NCI-H510A (cell line): ENCODE data around the gene CKAP2L.

Experiments
- DNase-seq: peaks from one replicate; lab custom pipeline; 2025; lab: John Stamatoyannopoulos, UW

CKAP2L gene

DNA sequence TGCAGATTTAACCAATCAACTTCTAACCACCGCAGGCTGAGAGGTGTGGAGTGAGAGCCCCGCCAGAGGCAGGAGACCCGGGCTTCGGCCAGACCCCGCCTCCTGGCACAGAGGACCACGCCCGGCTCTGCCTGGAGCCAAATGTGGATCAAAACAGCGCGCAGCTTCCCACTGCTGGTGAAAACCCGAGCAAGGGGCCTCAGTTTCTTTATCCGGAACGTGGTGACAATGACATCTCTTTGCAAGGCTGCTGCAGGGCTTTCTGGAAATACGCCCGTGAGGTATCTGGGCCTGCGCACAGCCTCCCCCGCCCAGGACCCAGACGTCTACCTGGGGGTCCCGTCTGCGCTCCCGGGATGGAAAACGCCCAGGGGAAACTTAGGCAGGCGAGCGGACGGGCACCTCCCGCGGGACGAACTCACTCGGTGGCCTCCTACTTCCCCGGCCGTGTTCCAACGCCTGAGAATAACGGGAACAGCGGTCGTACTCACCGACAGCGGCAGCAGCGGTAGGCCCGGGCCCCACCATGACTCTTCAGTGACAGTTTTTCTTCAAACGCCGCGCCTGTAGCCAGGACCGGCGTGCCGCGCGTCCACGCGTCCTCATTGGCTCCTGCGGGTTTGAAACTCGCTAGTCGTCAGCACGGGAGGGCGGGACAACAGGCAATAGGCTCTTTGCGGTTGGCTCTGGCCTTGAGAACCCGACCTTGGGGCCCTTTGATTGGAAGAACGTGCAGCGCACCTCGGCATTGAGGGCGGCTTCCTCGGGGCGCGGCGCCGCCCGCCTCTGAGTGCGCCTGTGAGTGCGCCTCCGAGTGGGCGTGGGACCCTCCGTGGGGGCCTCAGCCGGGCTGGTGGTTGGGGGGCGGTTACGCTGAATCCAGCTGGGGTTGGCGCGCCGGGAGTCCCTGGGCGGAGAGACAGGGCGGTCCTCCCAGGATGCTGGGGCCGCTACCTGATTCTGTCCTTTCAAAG, at the start of gene CKAP2L:
CKAP2L (minus strand) TSS at position 539 of the 974 bp plus-strand sequence; CDS start at position 528, 11 bp downstream.
- peak; percentile 97 for DNase-seq

- no peak for DNase-seq
These were observed 49.0 kb upstream of the CKAP2L start for GRCh38 chr2:112813280-112813966.

DNA sequence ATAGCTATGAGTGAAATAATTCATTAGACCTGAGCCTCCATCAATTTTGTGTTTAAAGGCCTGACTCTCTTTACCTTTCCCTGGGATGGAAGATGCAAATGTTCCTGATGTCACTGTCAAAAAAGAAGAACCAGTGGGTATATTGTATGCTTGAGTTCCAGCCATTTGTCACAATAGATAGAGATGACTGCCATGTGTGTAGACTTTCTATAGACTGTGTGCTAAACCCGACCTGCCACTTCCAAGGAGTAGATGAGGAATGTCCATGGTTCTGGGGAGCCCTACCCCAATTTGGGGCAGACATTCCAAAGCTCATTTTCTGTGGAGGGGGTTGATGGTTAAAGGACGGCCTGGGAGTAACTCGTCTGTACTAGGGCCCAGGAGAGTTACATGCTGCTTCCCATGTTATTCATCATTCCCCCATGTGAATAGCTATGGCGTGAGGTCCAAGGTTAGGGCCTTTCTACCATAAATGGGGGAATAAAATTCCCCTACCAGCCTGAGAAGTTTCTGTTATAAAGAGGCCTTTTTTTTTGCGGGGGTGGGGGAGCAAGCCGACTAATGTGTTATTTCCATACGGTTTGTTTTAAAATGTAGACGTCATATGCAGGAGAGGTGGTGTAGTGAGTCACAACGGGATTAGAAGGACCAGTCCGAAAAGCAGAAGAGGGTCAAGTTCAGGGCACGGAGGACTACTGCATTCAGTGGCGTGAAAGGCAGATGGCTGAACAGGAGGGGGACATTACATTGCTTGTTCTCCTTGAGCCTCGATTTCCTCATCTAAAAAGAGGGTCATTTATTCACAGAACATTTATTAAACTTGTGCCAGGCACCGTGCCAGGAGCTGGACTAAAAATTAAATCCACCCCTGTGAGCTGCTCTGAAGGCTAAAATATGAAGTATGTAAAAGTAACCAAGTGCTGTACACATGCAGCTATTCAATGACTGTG, 48.2 kb upstream of the CKAP2L start:
- DNase-seq = no peak

DNA sequence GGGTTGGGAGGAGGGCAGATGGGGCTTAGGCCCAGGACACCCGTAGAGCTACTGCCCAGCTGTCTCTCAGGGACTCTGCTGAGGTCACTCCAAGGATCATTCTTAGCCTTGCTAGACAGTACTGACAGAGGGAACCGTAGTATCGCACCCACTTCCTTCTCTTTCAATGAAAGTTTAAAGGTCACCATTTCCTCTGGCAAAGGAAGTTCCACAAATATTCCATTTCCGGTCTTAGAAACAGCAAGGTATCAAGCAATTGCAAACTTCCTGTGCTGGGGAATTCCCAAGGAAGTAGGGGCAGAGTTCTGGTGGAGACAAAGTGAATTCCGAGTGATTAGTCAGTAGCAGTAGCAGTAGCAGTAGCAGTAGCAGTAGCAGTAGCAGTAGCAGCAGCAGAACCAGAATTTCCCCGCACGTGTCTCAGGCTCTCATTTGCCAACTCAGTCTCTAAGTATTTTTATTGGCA, 47.5 kb upstream of the CKAP2L start:
- DNase-seq = no peak

DNA sequence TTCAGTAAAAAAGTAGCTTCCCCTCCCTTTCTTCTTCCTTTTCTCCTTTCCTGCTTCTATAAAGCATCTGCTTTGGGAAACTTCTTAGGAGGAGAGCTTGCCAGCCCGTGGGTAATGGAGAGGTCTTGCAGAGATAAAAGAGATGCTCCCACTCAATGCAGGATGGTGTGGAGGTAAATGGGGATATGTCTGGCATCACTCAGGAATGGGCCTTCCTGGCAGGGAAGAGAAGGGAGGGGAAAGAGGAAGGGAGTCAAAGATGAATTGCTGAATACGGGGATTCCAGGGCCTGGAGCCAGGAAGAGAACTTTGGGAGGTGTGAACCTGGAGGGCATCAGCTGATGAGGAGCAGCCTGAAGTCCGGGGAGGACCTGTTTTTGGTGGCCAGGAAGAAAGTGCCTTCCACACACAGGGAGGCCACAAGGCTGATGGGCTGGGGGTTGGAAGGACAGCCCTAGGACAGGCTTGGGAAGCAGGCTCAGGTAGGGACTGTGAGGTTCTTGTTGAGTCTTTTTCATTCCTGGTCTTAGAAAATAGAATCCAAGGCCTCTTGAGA, 46.9 kb upstream of the CKAP2L start:
- DNase-seq = no peak

DNA sequence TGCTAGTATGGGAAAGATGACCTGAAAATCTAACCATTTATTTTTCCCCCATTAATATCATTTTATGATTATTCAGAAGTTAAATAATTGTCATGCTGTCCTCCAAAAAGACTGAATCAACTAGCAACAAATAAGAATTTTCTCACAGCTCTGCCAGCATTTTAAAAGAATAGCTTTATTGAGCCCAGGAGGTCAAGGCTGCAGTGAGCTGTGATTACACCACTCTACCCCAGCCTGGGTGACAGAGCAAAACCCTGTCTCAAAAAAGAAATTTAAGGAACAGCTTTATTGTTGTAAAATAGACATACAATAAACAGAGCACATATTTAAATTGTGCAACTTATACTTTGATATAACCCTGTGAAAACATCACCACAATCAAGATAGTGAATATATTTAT, 44.7 kb upstream of the CKAP2L start:
- no peak for DNase-seq

DNA sequence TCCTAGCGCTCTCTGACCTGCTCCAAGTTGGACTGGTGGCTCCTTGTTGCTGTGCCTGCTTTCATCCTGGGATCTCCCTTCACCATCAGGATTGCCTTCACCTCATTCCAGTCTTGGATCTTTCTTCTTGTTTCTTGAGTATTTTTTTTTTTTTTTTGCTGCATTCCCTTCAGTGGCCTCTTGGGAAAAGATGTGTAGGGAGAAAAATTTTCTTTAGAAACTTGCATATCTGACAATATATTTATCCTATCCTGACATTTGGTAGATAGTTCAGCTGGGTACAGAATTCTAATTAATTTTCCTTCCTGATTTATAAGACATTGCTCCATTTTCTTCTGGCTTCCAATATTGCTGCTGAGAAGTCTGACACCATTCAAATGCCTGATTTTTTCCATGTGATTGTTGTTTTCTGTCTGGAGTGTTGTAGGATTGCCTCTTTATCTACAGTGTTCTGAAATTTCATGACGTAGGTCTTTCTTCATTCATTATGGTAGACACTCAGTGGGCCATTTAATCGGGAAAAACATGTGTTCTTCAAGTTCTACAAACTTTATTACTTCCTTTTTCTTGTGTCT, 42.9 kb upstream of the CKAP2L start:
- no peak for DNase-seq

- no peak for DNase-seq
These were observed 41.1 kb upstream of the CKAP2L start for GRCh38 chr2:112805542-112805941.

- DNase-seq = no peak
These were observed 39.5 kb upstream of the CKAP2L start for GRCh38 chr2:112803691-112804521.

DNA sequence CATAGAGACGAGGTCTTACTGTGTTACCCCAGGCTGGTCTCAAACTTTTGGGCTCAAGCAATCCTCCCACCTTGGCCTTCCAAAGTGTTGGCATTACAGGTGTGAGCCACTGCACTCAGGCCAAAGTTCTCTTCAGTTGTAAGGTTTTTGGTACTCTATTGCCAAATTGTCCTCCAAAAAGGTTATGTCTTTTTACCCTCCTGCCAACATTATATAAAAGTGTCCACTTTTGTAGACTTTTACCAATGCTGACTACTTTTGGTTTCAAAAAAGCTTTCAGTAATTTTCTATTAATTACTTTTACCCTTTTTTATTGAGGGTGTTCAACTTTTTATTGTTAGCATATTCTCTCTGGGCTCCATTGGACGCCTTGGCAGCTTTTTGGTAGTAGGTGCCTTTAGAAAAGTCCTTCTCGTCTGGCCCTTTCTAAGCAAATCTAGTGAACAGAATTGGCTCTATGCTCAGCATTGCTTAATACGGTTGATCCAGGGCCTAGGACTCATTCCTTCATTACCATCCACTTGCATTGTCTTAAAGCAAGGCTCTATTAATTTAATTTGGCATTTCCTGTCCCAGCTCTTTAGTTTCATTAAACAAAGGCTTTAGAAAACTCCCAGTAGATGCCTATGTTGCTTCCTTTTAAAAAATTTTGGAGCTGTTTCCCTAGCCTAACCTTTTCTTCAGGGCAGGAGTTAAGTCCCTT, 36.6 kb upstream of the CKAP2L start:
- no peak for DNase-seq

DNA sequence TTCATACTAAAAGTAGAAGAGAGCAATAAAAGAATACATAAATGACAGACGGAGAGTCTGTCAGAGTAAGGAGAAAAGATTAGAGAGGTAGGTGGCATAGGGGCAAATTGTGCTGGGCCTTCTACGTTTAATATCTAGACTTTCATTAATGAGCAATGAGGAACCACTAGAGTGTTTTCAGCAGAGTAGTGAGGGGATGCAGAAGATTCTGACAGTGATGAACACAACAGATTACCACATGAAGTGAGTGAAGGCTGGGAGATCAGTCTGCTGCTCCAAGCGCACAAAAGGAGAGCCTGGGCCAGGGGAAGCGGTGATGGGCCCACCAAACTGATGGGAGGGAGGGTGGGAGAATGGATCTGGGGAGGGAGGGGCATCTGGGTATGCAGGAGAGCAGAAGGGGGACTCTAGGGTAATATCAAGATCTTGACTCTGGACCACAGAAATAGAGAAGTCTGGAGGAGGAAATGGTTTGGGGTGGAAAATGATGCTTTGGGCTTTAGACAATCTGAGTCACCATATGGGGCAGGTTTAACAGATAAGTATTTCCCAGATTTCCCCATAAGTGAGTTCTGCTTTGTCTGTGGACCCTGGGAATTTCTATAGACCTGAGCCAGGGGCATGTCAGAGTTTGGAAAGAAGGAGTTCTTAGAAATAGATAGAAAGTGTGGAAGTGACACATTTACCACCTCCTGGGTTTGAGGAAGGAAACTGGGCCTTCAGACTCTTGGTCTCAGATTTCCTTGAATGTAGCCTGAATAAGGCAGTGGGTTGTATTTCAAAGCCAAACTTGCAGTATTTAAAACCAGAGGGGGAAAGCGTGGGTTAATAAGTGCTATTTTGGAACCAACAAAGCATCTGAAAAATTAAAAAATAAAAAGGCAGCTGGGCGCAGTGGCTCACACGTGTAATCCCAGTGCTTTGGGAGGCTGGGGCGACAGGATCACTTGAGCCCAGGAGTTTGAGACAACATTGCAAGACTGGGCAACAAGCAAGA, 34.9 kb upstream of the CKAP2L start:
- DNase-seq = no peak

DNA sequence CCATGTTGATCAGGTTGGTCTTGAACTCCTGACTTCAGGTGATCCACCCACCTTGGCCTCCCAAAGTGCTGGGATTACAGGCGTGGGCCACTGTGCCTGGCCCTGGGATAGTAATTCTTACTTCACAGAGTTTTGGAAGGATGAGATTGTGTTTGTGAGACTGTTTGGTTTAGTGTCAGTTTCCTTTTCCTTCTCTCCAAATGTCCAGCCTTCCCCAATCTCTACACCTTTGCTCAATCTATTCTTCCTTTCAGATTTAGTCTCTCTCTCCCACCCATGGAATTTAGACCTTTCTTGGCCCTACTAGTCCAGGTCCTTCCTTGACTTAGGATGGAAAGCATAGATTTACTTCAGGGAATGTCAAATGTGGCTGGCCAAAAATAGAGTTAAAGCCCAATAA, 32.1 kb upstream of the CKAP2L start:
- DNase-seq = no peak

DNA sequence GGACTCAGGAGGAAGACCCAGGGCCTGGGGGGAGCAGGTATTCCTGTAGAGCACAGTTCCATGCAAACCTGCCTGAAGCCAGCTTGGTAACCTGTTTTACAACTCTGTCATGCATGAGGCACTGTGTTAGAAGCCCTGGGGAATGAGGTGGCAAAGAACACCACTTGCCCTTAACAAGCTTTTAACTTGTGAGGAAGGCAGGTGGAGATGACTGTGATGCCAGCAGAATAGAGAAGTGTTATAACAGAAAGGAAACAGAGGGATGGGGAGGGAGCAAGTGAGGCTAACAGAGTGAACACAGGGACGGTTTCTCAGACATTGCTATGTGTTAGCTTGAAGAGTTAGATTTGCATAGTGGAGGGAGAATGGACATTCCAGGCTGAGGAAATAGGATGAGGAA, 31.4 kb upstream of the CKAP2L start:
- peak; percentile 58 for DNase-seq

DNA sequence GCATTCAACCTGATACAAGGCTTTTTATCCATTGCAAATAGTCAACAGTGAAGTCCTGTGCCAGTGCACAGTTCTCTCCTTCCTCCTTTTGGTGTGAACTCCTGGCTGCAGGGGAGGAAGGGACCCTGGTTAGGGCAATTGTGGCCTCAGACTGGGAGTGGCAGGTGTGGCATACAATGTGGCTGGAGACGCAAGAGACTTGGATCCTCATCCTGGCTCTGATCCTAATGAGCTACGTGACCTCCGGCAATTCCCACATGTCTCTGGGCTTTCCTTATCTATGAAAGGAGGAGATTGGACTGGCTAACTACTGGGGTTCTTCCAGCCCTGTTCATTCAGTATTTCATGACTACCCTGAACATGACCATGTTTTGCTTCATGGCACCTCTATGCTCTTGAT, 30.4 kb upstream of the CKAP2L start:
- DNase-seq = no peak

GRCh38 chr2:112794131-112794733, 29.8 kb upstream of the CKAP2L start:
- DNase-seq = no peak

DNA sequence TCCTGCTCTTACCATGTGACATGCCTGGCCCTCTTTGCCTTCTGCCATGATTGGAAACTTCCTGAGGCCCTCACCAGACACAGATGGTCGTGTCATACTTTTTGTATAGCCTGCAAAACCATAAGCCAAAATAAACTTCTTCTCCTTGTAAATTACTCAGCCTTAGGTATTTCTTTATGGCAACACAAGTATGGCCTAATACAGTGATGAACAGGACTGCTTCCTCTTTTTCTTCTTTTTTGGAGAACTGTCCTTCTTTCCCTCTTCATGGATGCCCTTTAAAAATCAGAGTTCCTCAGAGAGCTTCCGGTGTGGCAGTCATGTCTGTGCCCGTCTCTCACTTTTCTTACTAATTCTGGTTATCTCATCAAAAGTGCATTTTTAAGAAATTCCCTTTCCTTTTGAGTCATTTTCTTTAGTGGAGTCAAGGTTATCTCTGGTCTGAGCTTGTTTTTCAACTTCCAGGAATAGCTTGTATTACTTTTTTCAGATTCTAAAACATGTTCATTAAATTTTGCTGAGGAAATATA, 29.1 kb upstream of the CKAP2L start:
- no peak for DNase-seq

- no peak for DNase-seq
These were observed 28.0 kb upstream of the CKAP2L start for GRCh38 chr2:112792419-112792818.
